CD8-positive, alpha-beta memory T cell (primary cell): Measurements from ENCODE around the gene MAPK6. TPM values are rescaled to one million over a fixed set of nuclear protein-coding genes. Genes with fewer than 3 reads are reported as not detected.
A peak's percentile ranks its signal among the peaks of the same experiment; 100 is the strongest.

Experiments used
- CTCF ChIA-PET: fragments of 350-600 bp; sonication (Branson Sonifier 250); formaldehyde crosslinking; loops from one replicate; lab custom pipeline; 2021; ENCODE audit warnings: antibody characterized with exemption; lab: Charles Lee
- POLR2A ChIA-PET: fragments of 350-600 bp; sonication (Branson Sonifier 250); formaldehyde crosslinking; loops from one replicate; lab custom pipeline; 2021; ENCODE audit warnings: antibody characterized with exemption; lab: Charles Lee
- DNase-seq, 5 donors: peaks; one replicate each; pipeline versions ENCODE4 v3.0.0 to v3.0.0-alpha.2; 2020 to 2022; ENCODE audit warnings: mixed read lengths in 1 of 5
- H3K27ac ChIP-seq: one replicate; pipeline ENCODE4 v1.7.0; 2013; ENCODE audit warnings: low read depth, mild to moderate bottlenecking, low read length, moderate library complexity
- H3K27me3 ChIP-seq: 2 replicates; pipeline ENCODE4 v1.7.0; 2013; ENCODE audit warnings: low read length, mild to moderate bottlenecking; ENCODE audit not compliant: insufficient read depth, poor library complexity, severe bottlenecking
- H3K36me3 ChIP-seq: 2 replicates; pipeline ENCODE4 v1.7.0; 2013; ENCODE audit warnings: mild to moderate bottlenecking, low read length, moderate library complexity; ENCODE audit not compliant: insufficient read depth
- H3K4me1 ChIP-seq: 2 replicates; pipeline ENCODE4 v1.7.0; 2013; ENCODE audit warnings: mild to moderate bottlenecking, low read length, moderate library complexity; ENCODE audit not compliant: insufficient read depth
- H3K4me3 ChIP-seq: 2 replicates; pipeline ENCODE4 v1.7.0; 2013; ENCODE audit warnings: mild to moderate bottlenecking, low read length
- H3K9me3 ChIP-seq: 2 replicates; pipeline ENCODE4 v1.7.0; 2013; ENCODE audit warnings: mild to moderate bottlenecking, low read length
- H3K27ac Mint-ChIP-seq, 8 donors: one replicate each; pipeline ENCODE4 v1.8.0; 2020 to 2021; ENCODE audit warnings: mixed read lengths in 8 of 8, mild to moderate bottlenecking in 6 of 8, inconsistent platforms in 3 of 8, moderate library complexity in 3 of 8
- H3K27me3 Mint-ChIP-seq, 2 donors: one replicate each; pipeline ENCODE4 v1.8.0; 2020 to 2021; ENCODE audit warnings: mixed read lengths in 2 of 2, mild to moderate bottlenecking in 1 of 2, moderate library complexity in 1 of 2
- H3K36me3 Mint-ChIP-seq, 3 donors: one replicate each; pipeline ENCODE4 v1.8.0; 2020 to 2021; ENCODE audit warnings: mixed read lengths in 3 of 3, inconsistent platforms in 1 of 3, mild to moderate bottlenecking in 1 of 3
- H3K4me1 Mint-ChIP-seq, 3 donors: one replicate each; pipeline ENCODE4 v1.8.0; 2020 to 2021; ENCODE audit warnings: mixed read lengths in 3 of 3, inconsistent platforms in 1 of 3, mild to moderate bottlenecking in 1 of 3
- H3K4me3 Mint-ChIP-seq, 7 donors: one replicate each; pipeline ENCODE4 v1.8.0; 2020 to 2021; ENCODE audit warnings: mixed read lengths in 7 of 7, mild to moderate bottlenecking in 6 of 7, moderate library complexity in 4 of 7, inconsistent platforms in 2 of 7
- H3K9me3 Mint-ChIP-seq, 5 donors: one replicate each; pipeline ENCODE4 v1.8.0; 2020 to 2022; ENCODE audit warnings: mixed read lengths in 5 of 5, mild to moderate bottlenecking in 3 of 5, moderate library complexity in 2 of 5, inconsistent platforms in 1 of 5
- polyA plus RNA-seq: library from polyadenylated mRNA; unstranded; fragments of 300-500 nt; fragmentation: Illumina TruSeq; gene quantifications from one replicate; pipeline ENCODE4 v1.2.3, GENCODE V29; 2021
- total RNA-seq, 2 experiments: library from RNA; stranded (reverse); gene quantifications; one replicate each; pipeline ENCODE4 v1.2.3, GENCODE V29; 2021

MAPK6 gene
- total and polyA plus RNA-seq, 3 experiments from 2014 or later, result 7.9 to 103 (median 97.6) TPM

GRCh38 chr15:52021892-52022540 is 3.0 kb downstream of the MAPK6 start:
- H3K9me3 Mint-ChIP-seq, result no peaks in the 10 kb centered on the region
- DNase-seq, result no peak
- no peak overlapping the region for H3K4me3 Mint-ChIP-seq
- ChIA-PET CTCF (interaction anchor here (1.6 kb wide), 1 partner anchor 186 kb away, joined by 3 read pairs; no protein-coding TSS in a partner anchor), POLR2A (interaction anchor here (2.7 kb wide), 1 partner anchor 24 kb away, joined by 14 read pairs; no protein-coding TSS in a partner anchor)
- Histone ChIP-seq H3K4me3 (no peak overlapping the region), H3K36me3 (no peaks in the 10 kb centered on the region), H3K9me3 (no peaks in the 10 kb centered on the region), H3K27ac (peak overlapping the region; percentile 80), H3K4me1 (peaks cover 30% of the 10 kb centered on the region), H3K27me3 (no peaks in the 10 kb centered on the region)
- H3K36me3 Mint-ChIP-seq, result peaks cover 0 to 9% (median 0%) of the 10 kb centered on the region in 3 donors
- H3K27me3 Mint-ChIP-seq, result peaks cover 0 to 3% of the 10 kb centered on the region in 2 donors
- peaks cover 36 to 61% (median 55%) of the 10 kb centered on the region in 3 donors for H3K4me1 Mint-ChIP-seq
- peak overlapping the region in 1 of 8 donors; percentile 24 for H3K27ac Mint-ChIP-seq

GRCh38 chr15:52023169-52023922 is 4.3 kb downstream of the MAPK6 start:
- Mint-ChIP-seq H3K4me3 (peak overlapping the region in 2 of 7 donors; percentile 13 to 82), H3K27ac (peak overlapping the region in 4 of 8 donors; percentile 29 to 83 (median 56))
- CTCF ChIA-PET, result no interaction called here

GRCh38 chr15:52028431-52029093 is 9.5 kb downstream of the MAPK6 start:
- Mint-ChIP-seq H3K27ac (peak overlapping the region in 1 of 8 donors; percentile 2), H3K27me3 (peaks cover 0 to under 1% of the 10 kb centered on the region in 2 donors), H3K4me1 (peaks cover 28 to 62% (median 40%) of the 10 kb centered on the region in 3 donors), H3K36me3 (peaks cover 3 to 25% (median 10%) of the 10 kb centered on the region in 3 donors), H3K9me3 (no peaks in the 10 kb centered on the region), H3K4me3 (no peak overlapping the region)
- Histone ChIP-seq H3K36me3 (no peaks in the 10 kb centered on the region), H3K4me1 (no peaks in the 10 kb centered on the region), H3K27ac (no peak overlapping the region), H3K9me3 (no peaks in the 10 kb centered on the region), H3K4me3 (no peak overlapping the region), H3K27me3 (no peaks in the 10 kb centered on the region)
- ChIA-PET POLR2A (interaction anchor here (0.5 kb wide), 1 partner anchor 423 kb away, joined by 3 read pairs; no protein-coding TSS in a partner anchor), CTCF (interaction anchor here (1.5 kb wide), 1 partner anchor 50 kb away, joined by 4 read pairs; no protein-coding TSS in a partner anchor)
- DNase-seq, result no peak

More at GRCh38 chr15:52023169-52023922, 4.3 kb downstream of the MAPK6 start:
- no peak for DNase-seq
- H3K4me1 Mint-ChIP-seq, result peaks cover 38 to 68% (median 55%) of the 10 kb centered on the region in 3 donors
- H3K36me3 ChIP-seq, result no peaks in the 10 kb centered on the region
- H3K27me3 ChIP-seq, result no peaks in the 10 kb centered on the region
- peaks cover 29% of the 10 kb centered on the region for H3K4me1 ChIP-seq
- no peak overlapping the region for H3K27ac ChIP-seq
- no peaks in the 10 kb centered on the region for H3K9me3 ChIP-seq
- no peaks in the 10 kb centered on the region for H3K9me3 Mint-ChIP-seq
- H3K36me3 Mint-ChIP-seq, result peaks cover 0 to 12% (median 3%) of the 10 kb centered on the region in 3 donors
- POLR2A ChIA-PET, result no interaction called here
- H3K4me3 ChIP-seq, result no peak overlapping the region
- peaks cover 0 to 3% of the 10 kb centered on the region in 2 donors for H3K27me3 Mint-ChIP-seq

GRCh38 chr15:52030010-52030409 is 11.0 kb downstream of the MAPK6 start:
- no peaks in the 10 kb centered on the region for H3K9me3 ChIP-seq
- no peak overlapping the region for H3K4me3 ChIP-seq
- no peaks in the 10 kb centered on the region for H3K36me3 ChIP-seq
- H3K4me1 ChIP-seq, result no peaks in the 10 kb centered on the region
- Mint-ChIP-seq H3K27me3 (no peaks in the 10 kb centered on the region), H3K27ac (peak overlapping the region in 6 of 8 donors; percentile 6 to 59 (median 44)), H3K9me3 (no peaks in the 10 kb centered on the region), H3K4me3 (no peak overlapping the region), H3K4me1 (peaks cover 30 to 68% (median 47%) of the 10 kb centered on the region in 3 donors), H3K36me3 (peaks cover 15 to 33% (median 16%) of the 10 kb centered on the region in 3 donors)
- ChIA-PET CTCF (interaction anchor here (0.7 to 1.5 kb wide), 3 partner anchors 11 to 48 kb away, joined by 3 to 4 read pairs (median 3); no protein-coding TSS in a partner anchor), POLR2A (interaction anchor here (1.0 kb wide), 1 partner anchor 9 kb away, joined by 4 read pairs; no protein-coding TSS in a partner anchor)
- H3K27me3 ChIP-seq, result no peaks in the 10 kb centered on the region
- H3K27ac ChIP-seq, result no peak overlapping the region
- no peak for DNase-seq

- H3K4me1 ChIP-seq, result no peaks in the 10 kb centered on the region
- no peak overlapping the region for H3K4me3 Mint-ChIP-seq
- no peaks in the 10 kb centered on the region for H3K27me3 Mint-ChIP-seq
- no peaks in the 10 kb centered on the region for H3K9me3 ChIP-seq
- DNase-seq, result no peak
- H3K4me1 Mint-ChIP-seq, result peaks cover 26 to 59% (median 39%) of the 10 kb centered on the region in 3 donors
- no peak overlapping the region for H3K4me3 ChIP-seq
- no peak overlapping the region for H3K27ac ChIP-seq
- H3K36me3 Mint-ChIP-seq, result peaks cover 16 to 35% (median 17%) of the 10 kb centered on the region in 3 donors
- H3K36me3 ChIP-seq, result no peaks in the 10 kb centered on the region
- ChIA-PET CTCF (no interaction called here), POLR2A (no interaction called here)
- H3K27me3 ChIP-seq, result no peaks in the 10 kb centered on the region
- H3K27ac Mint-ChIP-seq, result no peak overlapping the region
- H3K9me3 Mint-ChIP-seq, result no peaks in the 10 kb centered on the region
Observed at GRCh38 chr15:52031556-52031955, 12.5 kb downstream of the MAPK6 start.

GRCh38 chr15:52037889-52038505 is 19.0 kb downstream of the MAPK6 start:
- no peak for DNase-seq
- Mint-ChIP-seq H3K27me3 (no peaks in the 10 kb centered on the region), H3K9me3 (no peaks in the 10 kb centered on the region), H3K27ac (peak overlapping the region in 4 of 8 donors; percentile 18 to 31 (median 24)), H3K36me3 (peaks cover 13 to 17% (median 17%) of the 10 kb centered on the region in 3 donors), H3K4me3 (no peak overlapping the region), H3K4me1 (peaks cover 47 to 81% (median 71%) of the 10 kb centered on the region in 3 donors)
- POLR2A ChIA-PET, result no interaction called here
- Histone ChIP-seq H3K27ac (no peak overlapping the region), H3K4me1 (peaks cover 19% of the 10 kb centered on the region), H3K9me3 (no peaks in the 10 kb centered on the region), H3K27me3 (no peaks in the 10 kb centered on the region), H3K4me3 (no peak overlapping the region), H3K36me3 (no peaks in the 10 kb centered on the region)
- CTCF ChIA-PET, result interaction anchor here (1.4 to 1.7 kb wide), 2 partner anchors 13 to 170 kb away, joined by 3 to 6 read pairs; no protein-coding TSS in a partner anchor
